ENCODE data around the gene SULT1A2.
"Not testable (repeated sequence)": the region's sequence is repeated elsewhere in the genome, so short reads cannot be mapped to it uniquely, and the experiment has no call there.

SULT1A2 gene

GRCh38 chr16:28567292-28567691, 29.6 kb downstream of the SULT1A2 start:
- H3K4me3 ChIP-seq, result no peak overlapping the region
- H3K27ac ChIP-seq, result no peak overlapping the region

- not testable (repeated sequence) for H3K27ac ChIP-seq, H3K4me3 ChIP-seq
Observed at GRCh38 chr16:28566233-28566925, 30.5 kb downstream of the SULT1A2 start.

- no peak overlapping the region for H3K4me3 ChIP-seq
- H3K27ac ChIP-seq, result no peak overlapping the region
Observed at GRCh38 chr16:28563218-28563617, 33.6 kb downstream of the SULT1A2 start.

- no peak overlapping the region for H3K4me3 ChIP-seq
- no peak overlapping the region for H3K27ac ChIP-seq
Observed at GRCh38 chr16:28562199-28562598, 34.7 kb downstream of the SULT1A2 start.

- no peak overlapping the region for H3K4me3 ChIP-seq
- no peak overlapping the region for H3K27ac ChIP-seq
Observed at GRCh38 chr16:28561557-28562187, 35.2 kb downstream of the SULT1A2 start.

GRCh38 chr16:28558456-28558855, 38.4 kb downstream of the SULT1A2 start:
- Histone ChIP-seq H3K27ac (no peak overlapping the region), H3K4me3 (no peak overlapping the region)

- H3K4me3 ChIP-seq, result no peak overlapping the region
- no peak overlapping the region for H3K27ac ChIP-seq
Observed at GRCh38 chr16:28556914-28557320, 39.9 kb downstream of the SULT1A2 start.

- Histone ChIP-seq H3K27ac (no peak overlapping the region), H3K4me3 (no peak overlapping the region)
Observed at GRCh38 chr16:28555561-28555960, 41.3 kb downstream of the SULT1A2 start.

- peak overlapping the region; percentile 48 to 66 (median 57) for H3K4me3 ChIP-seq
- H3K27ac ChIP-seq, result peak overlapping the region in 15 of 21 experiments; percentile 71 to 98 (median 95)
Observed at GRCh38 chr16:28554634-28555423, 42.0 kb downstream of the SULT1A2 start.

- H3K4me3 ChIP-seq, result peak within 1 kb of the TSS; percentile 48 to 66 (median 57)
- H3K27ac ChIP-seq, result peak within 1 kb of the TSS; percentile 70 to 98 (median 92)
Observed at GRCh38 chr16:28553776-28554633, 42.8 kb downstream of the SULT1A2 start, which contains the start of gene SGF29. SGF29 (plus strand) TSS chr16:28553920; CDS start chr16:28581070, 27,150 bp downstream.

GRCh38 chr16:28549301-28549899, 47.5 kb downstream of the SULT1A2 start:
- H3K27ac ChIP-seq, result no peak overlapping the region

GRCh38 chr16:28548306-28548802, 48.5 kb downstream of the SULT1A2 start:
- no peak overlapping the region for H3K4me3 ChIP-seq
- H3K27ac ChIP-seq, result no peak overlapping the region

More at GRCh38 chr16:28549301-28549899, 47.5 kb downstream of the SULT1A2 start:
- H3K4me3 ChIP-seq, result no peak overlapping the region

GRCh38 chr16:28546626-28547025, 50.2 kb downstream of the SULT1A2 start:
- Histone ChIP-seq H3K4me3 (no peak overlapping the region), H3K27ac (no peak overlapping the region)

GRCh38 chr16:28545964-28546363, 50.9 kb downstream of the SULT1A2 start:
- H3K27ac ChIP-seq, result not testable (repeated sequence)

GRCh38 chr16:28544998-28545397, 51.9 kb downstream of the SULT1A2 start:
- no peak overlapping the region for H3K4me3 ChIP-seq

More at GRCh38 chr16:28545964-28546363, 50.9 kb downstream of the SULT1A2 start:
- H3K4me3 ChIP-seq, result not testable (repeated sequence)

GRCh38 chr16:28543072-28543471, 53.8 kb downstream of the SULT1A2 start:
- H3K4me3 ChIP-seq, result no peak overlapping the region
- peak overlapping the region in 13 of 21 experiments; percentile 5 to 72 (median 59) for H3K27ac ChIP-seq

More at GRCh38 chr16:28544998-28545397, 51.9 kb downstream of the SULT1A2 start:
- H3K27ac ChIP-seq, result no peak overlapping the region

- no peak overlapping the region for H3K4me3 ChIP-seq
- H3K27ac ChIP-seq, result peak overlapping the region in 13 of 21 experiments; percentile 14 to 72 (median 59)
Observed at GRCh38 chr16:28542646-28543045, 54.2 kb downstream of the SULT1A2 start.

Measured in skin epidermis (tissue), 12 donors.